GM19324 (cell line): Measurements from ENCODE around the gene PRCC.

ENCODE experiments used
- ATAC-seq: cut with Tn5 transposase; IDR thresholded peaks from one replicate; pipeline ENCODE4 v1.9.1; 2021; ENCODE audit warnings: mild to moderate bottlenecking, moderate library complexity; ENCODE audit not compliant: unreplicated experiment, low FRiP score

The PRCC gene

DNA sequence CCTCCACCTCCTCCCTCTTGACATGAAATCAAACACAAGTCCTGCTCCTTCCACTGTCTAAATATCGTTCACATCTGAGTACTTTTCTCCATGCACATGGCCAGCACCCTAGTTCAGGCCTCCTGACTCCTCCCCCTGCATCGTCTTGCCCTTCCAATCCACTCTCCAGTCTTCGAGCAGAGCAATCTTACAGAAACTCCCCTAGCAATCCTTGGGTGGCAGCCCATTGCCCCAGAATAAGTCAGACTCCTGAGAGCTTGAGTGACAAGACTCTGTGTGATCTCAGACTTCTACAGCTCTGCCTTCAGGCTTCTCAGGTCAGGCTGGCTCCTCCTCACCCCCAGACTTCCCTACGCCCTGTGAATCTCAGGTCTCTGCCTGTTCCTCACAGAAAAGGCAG, 43.8 kb downstream of the PRCC start:
- no peak for ATAC-seq

DNA sequence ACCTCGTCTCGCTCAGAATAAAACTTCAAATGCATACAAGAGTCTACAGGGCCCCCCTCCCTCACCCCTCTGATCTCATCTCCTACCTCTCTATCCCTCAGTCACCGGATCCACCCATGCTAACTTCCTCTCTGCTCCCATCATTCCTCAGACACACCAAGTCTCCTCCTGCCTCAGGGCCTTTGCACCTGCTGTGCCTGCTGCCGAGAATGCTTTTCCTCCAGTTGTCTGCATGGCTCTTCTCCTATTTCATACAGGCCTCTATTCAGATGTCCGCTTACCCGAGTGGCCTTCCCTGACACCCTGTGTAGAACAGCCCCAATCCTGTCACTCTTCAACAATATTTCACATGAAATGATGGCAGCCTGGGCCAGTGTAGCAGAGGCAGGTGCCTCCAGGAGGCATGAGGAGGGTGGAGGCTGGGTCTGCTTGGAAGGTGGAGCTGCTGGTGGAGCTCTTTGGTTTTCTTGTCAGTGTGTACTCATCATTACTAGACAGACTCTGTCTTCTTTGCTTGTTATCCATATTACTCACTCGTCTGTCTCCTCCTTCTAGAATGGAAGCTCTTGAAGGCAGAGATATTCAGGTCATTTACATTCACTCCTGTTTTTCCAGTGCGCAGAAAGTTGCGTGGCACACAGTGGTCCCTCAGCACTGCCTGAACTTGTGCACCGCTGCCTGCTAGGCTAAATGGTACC, 45.1 kb downstream of the PRCC start:
- ATAC-seq, result no peak

DNA sequence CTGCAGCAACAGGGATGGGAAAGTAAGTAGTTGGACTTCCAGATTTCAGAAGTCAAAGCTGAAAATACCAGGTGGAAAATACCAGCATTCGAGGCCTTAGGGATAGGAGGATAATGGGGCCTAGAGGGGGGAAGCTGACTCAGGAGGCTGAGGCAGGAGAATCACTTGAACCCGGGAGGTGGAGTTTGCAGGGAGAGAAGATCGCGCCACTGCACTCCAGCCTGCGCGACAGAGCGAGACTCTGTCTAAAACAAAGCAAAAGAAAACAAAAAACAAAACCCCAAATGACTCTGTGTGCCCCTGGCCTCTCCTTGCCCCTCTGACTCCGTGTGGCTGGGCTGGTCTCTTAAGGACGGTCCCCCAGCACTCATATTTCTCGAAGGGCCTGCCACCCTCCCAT, 46.0 kb downstream of the PRCC start:
- ATAC-seq, result no peak

DNA sequence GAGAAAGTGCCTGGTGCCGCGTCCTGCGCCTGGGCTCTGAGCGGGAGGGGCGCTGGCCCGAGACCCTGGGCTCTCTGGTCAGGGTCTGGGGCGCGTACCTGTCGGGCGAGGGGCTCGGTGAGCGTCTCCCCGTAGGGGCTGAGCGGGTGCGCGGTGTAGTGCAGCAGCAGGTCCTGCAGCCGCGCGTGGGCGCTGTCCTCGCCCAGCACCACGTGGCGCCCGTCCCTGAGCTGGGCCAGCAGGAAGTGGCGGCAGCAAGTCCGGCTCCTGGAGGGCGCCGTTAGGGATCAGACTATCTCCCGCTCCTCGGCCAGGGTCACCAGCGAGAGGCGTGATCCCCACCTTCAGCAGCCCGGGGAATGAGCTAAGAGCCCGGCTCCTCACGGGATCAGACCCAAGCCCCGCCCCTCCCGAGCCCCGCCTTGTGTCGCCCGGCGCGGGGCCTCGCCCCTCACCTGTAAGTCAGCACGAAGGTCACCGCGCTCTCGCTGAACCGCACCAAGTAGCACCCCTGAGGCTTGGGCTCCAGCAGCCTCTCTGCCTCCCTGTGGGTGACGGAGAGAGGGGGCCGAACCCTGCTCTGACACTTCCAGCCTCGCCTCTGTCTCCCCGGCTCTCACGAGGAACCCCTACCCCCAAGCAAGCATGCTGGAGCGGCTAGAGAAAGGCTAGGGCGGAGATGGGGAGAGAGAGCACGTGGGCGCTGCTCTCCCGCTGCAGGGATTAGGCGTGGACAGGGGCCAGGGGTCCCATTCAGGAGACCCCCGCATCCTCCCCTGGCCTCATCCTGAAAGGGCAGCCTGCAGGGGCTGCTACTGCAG, 46.6 kb downstream of the PRCC start:
- ATAC-seq, result no peak

DNA sequence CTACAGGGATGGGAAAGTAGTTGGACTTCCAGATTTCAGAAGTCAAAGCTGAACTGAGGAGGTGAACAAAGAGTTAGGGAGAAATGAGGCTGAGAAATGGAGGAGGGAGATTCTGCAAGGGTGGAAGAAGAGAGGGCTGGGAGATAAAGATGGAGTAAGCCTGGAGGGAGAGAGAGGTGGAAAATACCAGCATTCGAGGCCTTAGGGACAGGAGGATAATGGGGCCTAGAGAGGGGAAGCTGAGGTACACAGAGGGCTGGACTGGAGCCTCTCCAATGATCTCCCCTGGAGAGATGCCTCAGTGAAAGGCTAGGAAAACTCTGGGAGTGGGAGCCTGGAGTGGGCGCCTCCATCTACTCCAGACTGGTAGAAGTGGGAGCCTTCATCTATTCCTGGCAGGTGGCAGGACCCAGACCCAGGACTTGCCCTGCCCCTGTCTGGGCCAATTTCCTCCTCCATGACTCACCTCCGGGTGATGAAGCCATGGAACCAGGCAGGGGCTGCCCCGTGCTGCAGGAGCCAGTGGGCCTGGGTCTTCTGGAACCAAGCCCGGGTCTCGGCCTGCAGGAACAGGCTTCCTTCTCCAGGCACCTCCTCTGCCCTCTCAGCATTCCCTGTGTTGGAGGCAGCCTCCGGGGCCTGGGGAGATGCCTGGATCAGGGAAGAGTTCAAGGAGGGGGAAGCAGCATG, 47.4 kb downstream of the PRCC start:
- ATAC-seq, result no peak

DNA sequence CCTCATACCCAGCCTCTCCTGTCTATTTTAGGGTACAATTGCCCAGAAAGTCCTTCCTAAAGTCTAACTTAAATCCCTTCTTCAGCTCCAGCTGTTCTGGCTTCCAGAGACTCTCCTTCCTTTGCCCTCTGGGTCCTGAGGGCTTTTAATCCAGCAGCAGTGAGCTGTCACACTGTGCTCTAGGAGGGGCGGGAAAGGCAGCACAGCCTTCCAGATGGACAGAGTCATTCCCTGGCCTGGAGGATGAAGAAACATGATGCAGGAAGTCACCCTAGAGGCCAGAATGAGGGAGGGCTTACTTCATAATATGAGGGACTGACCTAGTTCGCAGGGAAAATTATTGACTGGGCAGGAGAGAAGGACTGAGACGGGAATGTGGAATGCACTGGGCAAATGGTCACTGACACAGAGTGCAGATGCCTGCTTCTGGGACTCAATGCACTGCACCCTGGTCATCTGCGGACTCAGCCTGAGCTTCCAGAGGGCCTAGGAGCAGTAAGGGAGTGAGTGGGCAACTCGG, 48.0 kb downstream of the PRCC start:
- no peak for ATAC-seq

DNA sequence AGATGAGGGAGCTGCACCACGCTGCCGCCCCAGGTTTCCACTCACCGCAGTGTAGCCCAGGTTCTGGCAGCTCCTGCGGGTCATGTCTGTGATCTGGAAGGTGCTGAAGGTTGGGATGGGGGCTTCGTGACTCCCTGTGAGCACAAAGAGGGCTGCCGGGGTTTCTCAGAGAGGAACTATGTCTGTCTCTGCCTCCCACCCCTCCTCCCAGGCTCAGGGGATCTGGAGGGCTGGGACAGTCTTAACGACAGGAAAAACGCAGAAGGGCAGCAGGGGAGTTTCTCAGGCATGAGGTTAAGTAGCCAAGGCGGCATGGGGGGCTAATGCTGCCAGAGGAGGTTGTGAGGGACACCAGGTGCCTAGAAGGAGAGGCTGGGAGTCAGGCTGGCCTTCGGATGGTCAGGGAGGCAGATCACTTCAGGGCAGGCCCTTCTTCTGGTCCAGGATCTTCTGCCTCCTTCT, 48.7 kb downstream of the PRCC start:
- no peak for ATAC-seq

DNA sequence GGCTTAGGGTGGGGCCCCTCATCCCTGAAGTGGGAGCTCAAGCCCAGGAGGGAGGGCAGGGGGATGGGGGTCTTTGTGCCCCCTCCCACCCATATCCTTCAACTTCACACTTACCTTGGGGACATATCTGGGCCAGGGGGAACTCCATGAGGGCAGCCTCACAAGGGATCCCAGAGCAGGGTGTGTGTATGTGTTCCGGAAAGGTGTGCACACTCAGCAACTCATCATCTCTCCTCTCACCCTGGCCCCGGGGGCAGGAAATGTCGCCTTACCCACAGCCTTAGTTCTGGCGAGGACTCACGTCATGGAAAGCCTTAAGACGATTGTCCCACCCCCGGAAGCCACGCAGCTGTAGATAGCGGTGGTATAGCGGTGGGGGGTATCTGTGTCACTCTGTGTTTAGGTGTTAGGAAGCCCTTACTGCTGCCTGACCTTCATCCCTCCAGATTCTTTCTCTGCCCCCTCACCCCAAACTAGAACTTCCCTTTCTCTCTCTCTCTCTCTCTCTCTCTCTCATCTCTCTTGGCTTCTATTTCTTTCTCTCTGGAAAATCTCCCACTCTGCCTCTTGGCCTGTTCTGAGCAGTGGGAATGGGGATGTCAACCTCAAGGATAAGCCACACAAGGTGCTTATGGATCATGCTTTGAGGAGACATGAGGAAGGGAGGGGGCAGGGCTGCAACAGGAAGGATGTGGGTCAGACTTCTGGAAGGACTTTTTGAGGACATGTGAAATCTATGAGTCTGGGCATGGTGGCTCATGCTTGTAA, 49.4 kb downstream of the PRCC start, which contains the start of gene SH2D2A:
Gene SH2D2A (minus strand): TSS at position 288 of the 768 bp plus-strand sequence. CDS start 140 bp downstream, at position 148.
- no peak for ATAC-seq

DNA sequence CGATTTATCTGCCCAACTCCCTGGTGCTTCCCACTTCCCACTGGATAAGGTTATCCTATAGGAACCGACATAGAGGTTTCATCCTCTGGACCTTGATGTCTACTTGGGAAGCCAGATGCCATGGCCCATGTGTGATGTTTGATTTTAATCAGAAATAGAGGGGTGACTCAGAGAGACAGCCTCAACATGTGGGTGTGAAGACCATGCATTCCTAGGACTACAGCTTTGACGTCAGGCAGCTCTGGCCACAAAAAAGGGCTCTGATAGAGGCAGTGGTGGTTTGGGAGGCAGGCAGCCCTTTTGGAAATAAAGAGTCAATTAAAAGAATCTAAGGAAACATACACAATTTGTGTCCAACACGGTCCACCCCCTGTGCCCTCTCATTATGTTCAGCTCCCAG, 54.5 kb downstream of the PRCC start:
- ATAC-seq, result no peak

DNA sequence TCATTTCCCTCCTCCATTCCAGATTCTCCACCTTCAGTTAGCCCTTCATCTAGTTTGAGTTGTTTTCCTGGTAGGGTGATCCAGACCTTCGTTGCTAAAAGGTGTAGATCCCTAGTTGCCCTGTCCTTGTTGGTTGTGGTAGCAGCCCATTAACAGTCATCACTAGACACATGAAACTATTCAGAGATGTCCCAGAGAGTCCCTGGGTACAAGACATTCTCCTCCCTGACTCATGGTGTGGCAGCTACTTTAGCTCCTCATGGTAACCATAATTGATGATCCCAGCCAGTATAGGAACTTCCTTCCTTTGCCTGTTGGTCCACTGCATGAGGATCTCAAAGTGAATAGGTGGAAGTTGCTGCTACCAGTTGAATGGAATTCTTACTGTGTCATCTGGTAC, 55.3 kb downstream of the PRCC start:
- ATAC-seq, result no peak

DNA sequence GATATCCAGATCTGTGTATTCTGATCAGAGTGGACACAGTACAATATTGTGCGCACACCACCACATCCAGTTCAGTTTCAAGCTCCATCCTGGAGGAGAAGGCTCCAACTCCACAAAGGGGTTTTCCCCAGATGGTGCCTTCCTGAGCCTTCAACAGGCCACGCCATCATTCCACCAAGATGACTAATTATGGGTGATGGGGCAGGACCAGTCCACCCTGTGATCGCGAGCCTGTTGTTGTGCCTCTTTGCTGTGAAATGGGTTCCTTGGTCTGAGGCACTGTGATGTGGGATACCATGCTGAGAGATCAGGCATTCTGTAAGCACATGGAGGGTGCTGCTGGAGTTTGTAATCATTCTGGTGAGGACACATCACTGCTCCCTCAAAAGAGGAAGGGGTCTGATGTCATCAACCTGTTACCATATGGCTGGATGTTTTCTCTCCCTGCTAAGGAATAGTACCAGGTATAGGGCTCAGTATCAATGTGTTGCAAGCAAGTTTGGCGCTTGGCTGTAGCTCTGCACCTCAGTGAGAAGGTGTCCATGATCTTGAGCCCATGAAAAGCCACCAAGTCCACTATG, 56.0 kb downstream of the PRCC start:
- ATAC-seq, result no peak

DNA sequence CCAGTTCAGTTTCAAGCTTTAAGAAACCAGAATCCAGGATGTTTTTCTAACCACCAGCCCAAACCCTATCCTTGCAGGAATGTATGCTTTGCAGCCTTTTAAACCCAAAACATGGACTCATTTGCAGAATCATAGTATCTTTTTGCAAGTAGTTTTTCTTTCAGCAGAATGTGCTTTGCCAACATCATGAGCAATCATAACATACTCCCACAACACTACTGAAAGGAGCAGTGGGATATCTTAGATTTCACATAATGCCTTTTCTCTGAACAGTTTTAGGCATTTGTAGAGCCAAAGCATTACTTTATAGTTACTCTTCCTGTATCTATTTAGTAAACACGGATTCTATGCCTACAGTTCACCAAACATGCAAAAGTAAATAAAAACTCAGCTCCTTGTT, 59.3 kb downstream of the PRCC start:
- no peak for ATAC-seq

DNA sequence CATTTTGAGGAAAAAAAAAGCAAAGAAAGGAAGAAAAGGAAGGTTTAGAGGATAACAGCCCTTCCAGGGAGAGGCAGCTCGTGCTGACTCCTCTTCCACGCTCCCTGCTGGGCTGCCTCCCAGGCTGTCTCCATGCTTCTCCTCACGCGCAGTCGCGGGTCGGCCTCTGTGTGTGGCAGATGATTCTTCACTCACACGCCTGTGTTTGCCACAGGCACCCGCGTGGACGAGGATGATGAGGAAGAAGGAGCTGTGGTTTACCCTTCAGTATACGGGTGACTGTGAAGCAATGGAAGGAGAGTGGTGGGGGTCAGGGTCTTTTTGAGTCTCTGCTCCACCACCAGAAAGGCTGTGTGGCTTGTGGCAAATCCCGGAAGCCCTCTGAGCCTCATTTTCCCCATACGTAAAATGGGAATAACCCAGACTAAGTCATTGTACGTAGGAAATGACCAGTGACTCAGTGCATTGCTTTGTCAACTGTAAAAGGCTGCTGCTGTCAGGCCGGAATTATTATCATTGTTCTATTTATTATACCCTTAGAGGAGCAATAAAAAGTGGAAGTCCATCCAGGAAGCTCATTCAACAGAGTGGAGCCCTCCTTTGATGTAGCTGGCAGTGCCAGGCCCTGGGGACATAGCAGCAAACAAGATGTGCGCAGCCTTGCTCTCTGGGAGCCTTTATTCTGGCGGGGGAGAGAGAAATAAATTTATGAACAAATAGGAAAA, 61.2 kb downstream of the PRCC start:
- ATAC-seq, result no peak

DNA sequence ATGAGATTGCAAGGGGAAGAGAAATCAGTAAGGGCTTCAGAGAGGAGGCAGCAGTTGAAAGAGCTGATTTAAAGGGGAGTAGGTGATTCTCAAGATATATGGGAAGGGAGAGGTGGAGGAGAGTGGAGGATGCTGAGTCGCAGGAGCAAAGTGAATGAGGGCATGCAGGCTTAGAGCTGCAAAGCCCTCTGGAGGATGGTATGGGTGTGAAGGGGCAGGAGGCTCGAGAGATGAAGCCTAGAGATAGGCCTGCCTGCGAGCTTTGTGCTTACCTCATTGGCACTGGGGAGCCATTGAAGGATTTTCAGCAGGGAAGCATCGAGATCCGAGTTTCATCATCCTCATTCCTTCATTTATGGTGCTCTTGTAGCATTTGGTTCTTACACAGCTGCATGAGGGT, 65.1 kb downstream of the PRCC start:
- ATAC-seq, result no peak

DNA sequence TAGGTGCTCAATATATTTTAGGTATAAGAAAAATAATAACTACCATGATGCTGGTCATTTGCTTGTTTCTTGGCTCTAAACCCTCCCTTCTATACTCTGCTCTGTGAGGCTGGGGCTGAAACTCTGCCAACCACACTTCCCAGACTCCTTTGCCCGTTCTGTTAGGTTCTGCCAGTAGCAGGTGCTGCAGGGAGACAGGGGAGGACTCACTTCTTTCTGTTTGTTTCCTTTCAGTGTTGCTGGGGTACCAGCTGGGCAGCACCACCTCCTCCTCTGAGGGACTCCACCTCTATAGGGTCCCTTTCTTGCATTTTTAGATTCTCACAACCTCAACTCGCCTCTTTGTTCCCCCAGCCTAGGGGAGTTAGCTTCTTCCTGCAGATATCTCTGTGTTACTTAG, 66.3 kb downstream of the PRCC start:
- no peak for ATAC-seq

DNA sequence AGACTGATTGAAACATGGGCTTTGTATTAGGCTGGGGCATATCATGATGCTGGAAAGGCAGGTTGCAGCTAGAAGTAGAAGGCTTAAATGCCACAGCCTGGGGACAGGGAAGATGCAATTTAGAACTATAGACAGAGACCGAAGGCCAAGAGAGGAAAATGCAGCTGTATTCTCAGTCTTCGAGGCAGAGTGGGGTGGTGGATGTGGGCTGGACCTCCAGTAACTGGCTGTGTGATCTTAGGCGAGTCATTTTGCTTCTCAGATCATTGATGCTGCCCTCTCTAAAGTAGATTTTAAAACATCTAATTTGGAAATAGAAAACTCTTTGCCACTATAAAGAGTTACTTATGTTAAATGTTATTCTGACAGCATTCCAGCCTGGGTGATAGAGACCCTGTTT, 67.0 kb downstream of the PRCC start:
- ATAC-seq, result no peak

DNA sequence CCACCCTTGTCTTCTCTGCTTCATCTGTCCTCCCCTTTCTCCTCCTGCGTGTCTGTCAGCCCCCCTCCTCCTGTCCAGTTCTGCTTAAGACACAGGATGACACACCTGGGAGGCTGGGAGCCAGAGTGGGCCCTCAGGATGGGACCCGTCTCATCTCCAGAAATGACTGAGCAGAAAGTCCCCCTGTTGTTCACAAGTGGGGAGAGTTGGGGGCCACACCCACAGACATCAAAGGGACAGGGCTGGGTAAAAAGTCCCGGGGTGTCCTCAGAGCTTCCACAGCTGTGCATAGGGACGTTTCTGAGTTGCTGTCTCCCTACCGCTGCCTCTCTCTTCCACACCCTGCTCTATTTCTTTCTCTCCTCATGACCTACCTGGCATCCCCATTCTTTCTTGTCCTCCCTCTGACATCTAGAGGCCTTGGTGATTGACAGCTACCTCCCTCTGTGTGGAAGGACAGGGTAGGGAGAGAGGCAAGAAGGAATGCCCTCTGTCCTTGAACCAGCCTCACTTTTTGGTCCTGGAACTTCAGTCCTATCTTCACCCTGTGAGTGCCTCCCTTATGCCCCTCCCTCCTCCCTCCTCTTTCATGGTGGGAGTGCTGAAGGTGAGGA, 68.8 kb downstream of the PRCC start:
- no peak for ATAC-seq

DNA sequence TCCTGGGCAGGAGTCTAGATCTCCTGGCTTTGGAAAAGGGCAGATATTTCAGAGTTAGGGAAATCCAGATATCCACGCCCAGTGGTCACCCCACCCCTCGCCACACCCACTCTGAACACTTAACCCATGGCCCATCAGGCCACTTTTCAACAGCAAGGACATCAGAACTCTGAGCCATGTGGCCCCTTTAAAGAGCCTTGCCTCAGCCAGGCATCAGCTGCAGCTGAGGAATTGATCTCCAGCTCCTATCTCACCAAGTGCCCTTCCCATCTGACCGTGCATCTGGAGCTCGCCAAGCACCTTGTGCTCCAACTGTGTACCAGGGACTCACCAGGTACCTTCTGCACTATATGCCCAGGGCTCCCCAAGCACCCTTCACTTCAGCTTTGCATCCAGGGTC, 69.6 kb downstream of the PRCC start:
- no peak for ATAC-seq

DNA sequence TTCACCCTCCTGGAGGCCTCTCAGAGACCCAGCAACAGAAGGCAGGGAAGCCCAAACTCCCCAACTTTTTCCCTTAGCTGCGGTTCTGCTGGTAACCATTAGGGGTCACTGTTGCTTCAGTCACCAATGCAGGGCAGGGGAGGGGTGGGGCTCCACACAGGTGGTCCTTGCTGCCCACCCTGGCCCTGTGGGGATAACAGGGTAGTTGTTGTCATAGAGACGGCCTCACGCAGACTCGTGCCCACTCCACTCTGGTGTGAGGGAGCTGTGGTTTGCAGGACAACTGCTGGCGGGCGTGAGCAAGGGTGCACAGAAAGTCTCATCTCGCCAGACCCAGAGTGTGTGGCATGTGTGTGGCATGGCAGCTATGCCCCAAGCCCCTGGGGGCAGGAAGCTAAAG, 71.6 kb downstream of the PRCC start:
- ATAC-seq, result no peak
